Thyroid gland (tissue), 4 donors: ENCODE results near the gene SMCO3. TPM values are rescaled to one million over a fixed set of nuclear protein-coding genes. Genes with fewer than 3 reads are reported as not detected.
A peak's percentile ranks its signal among the peaks of the same experiment; 100 is the strongest.

ENCODE experiments used
- DNase-seq, 2 donors: peaks; one replicate each; pipeline ENCODE4 v3.0.0-alpha.2; 2019
- H3K27ac ChIP-seq, 3 donors: fragments of 200-600 bp; sonication (generic); 1 replicate in 2 of 3; 2 replicates in 1 of 3; pipeline ENCODE4 v1.5.1; 2016 to 2019; ENCODE audit warnings: mild to moderate bottlenecking in 1 of 3, moderate library complexity in 1 of 3
- H3K27me3 ChIP-seq: fragments of 200-600 bp; sonication (generic); one replicate; pipeline ENCODE4 v1.5.1; 2019
- H3K36me3 ChIP-seq, 2 donors: fragments of 200-600 bp; sonication (generic); one replicate each; pipeline ENCODE4 v1.5.1; 2016 to 2019
- H3K4me1 ChIP-seq, 2 donors: fragments of 200-600 bp; sonication (generic); one replicate each; pipeline ENCODE4 v1.5.1; 2017 to 2019
- H3K4me3 ChIP-seq, 3 donors: fragments of 200-600 bp; sonication (generic); replicated peaks in 1 of 3; 1 replicate in 2 of 3; 2 replicates in 1 of 3; pipeline ENCODE4 v1.5.1; 2016; ENCODE audit warnings: mild to moderate bottlenecking in 1 of 3
- H3K9me3 ChIP-seq: fragments of 200-600 bp; sonication (generic); one replicate; pipeline ENCODE4 v1.5.1; 2017
- POLR2A ChIP-seq, 2 donors: fragments of 450-650 bp; IDR thresholded peaks; one replicate each; pipeline ENCODE4 v1.6.1; 2017; ENCODE audit warnings: antibody characterized with exemption in 2 of 2, mild to moderate bottlenecking in 2 of 2, moderate library complexity in 1 of 2
- WGBS, 2 donors: methylation state at CpG; one replicate each; pipeline ENCODE4 v1.1.5; 2017; 5-methylcytosine and 5-hydroxymethylcytosine counted together
- intact Hi-C: fragments of 100-400 bp; cut with DNase I; formaldehyde crosslinking; loops from one replicate; pipeline ENCODE4 v1.15.1; 2023
- total RNA-seq, 4 donors: library from RNA; depleted of rRNA; stranded (reverse); fragments of >200 nt; gene quantifications; one replicate each; pipeline ENCODE4 v1.2.3, GENCODE V29; 2016
- TF ChIP-seq, protein P1 (sequence below), 6 experiments: fragments of 200-600 bp in 3 of 6; fragments of 450-650 bp in 3 of 6; sonication (generic) in 3 of 6; IDR thresholded peaks; one replicate each; pipeline ENCODE4 v1.5.1; 2016 to 2019; ENCODE audit warnings: antibody characterized with exemption in 6 of 6, mild to moderate bottlenecking in 2 of 6, inconsistent platforms in 1 of 6, moderate library complexity in 1 of 6

SMCO3 gene
- total RNA-seq, 4 donors from 2014 or later = 0.83 to 1.3 (median 0.89) TPM; not detected in 1

DNA sequence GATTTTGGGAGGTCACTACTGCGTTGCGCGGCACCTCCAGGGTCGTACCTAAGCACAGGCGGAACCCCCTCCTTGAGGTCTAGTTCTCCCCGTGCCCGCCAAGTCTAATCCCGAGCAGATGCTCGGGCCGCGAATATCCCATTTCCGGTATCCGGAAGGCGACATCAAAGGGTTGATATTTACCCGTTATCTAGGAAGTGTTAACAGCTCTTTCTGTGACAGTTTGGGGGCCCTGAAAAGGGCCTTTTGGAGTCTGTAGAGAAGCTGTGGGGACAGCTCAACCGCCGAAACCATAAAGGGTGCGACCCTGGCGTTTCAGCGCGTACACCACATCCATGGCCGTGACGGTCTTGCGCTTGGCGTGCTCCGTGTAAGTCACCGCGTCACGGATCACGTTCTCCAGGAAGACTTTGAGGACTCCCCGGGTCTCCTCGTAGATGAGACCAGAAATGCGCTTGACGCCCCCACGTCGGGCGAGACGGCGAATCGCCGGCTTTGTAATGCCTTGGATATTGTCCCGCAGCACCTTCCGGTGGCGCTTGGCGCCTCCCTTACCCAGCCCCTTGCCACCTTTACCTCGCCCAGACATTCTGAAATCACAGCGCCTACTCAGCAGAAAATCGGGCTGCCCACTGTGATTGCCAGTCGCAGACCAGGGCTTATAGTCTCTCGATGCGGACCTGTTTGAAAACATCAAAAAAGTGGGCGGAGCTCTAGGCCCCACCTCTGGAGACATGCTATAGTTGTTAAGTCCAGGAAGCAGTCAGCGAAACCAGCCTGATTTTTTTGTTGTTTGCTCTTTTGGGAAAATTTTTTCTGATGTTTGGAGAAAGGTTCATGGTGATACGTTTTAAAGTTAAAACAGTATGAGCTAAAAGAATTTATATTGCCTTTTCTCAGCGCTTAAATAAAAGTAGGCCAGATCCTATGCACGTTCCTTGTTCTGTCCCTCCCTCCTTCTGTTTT, 43.2 kb downstream of the SMCO3 start:
- H3K27me3 ChIP-seq = no peaks in the 10 kb centered on the region

DNA sequence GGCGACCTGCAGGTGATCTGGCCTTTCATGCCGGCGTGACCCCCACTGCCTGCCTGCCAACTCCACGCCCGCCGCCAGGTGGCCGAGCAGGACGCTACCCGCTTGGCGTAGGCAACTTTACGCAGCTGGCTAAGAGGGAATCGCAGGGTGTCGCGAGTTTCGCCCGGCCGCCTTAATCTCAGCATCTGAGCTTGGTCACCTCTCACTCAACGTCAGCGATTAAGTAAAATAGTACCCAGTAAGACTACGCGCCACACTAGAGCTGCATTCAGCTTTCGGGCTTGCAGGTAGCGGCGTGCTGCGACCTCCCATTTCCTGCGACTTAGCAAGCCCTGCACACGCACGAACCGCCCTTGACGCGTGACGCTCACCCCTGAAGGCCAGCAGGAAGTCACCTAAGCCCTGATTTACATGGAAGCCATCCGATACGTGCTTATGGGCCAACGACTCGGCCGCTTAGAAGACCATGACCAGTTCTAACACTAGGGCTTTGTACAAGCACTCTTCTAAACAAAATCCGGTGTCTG, 44.0 kb downstream of the SMCO3 start:
- intact Hi-C loops = no loop called here

More for the DNA sequence above, 43.2 kb downstream of the SMCO3 start:
- peak overlapping the region; percentile 75 to 93 (median 90) for H3K4me3 ChIP-seq
- intact Hi-C loops = no loop called here
- peaks cover 7 to 16% of the 10 kb centered on the region in 2 donors for H3K4me1 ChIP-seq
- peak; percentile 86 to 93 for TF ChIP-seq POLR2A (IDR thresholded peaks at IDR 0.05)
- TF ChIP-seq, protein P1, sequence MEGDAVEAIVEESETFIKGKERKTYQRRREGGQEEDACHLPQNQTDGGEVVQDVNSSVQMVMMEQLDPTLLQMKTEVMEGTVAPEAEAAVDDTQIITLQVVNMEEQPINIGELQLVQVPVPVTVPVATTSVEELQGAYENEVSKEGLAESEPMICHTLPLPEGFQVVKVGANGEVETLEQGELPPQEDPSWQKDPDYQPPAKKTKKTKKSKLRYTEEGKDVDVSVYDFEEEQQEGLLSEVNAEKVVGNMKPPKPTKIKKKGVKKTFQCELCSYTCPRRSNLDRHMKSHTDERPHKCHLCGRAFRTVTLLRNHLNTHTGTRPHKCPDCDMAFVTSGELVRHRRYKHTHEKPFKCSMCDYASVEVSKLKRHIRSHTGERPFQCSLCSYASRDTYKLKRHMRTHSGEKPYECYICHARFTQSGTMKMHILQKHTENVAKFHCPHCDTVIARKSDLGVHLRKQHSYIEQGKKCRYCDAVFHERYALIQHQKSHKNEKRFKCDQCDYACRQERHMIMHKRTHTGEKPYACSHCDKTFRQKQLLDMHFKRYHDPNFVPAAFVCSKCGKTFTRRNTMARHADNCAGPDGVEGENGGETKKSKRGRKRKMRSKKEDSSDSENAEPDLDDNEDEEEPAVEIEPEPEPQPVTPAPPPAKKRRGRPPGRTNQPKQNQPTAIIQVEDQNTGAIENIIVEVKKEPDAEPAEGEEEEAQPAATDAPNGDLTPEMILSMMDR (IDR thresholded peaks at IDR 0.05) = peak in 1 of 6 experiments; percentile 11
- peak overlapping the region; percentile 86 to 96 (median 94) for H3K27ac ChIP-seq
- no peaks in the 10 kb centered on the region for H3K36me3 ChIP-seq
- 0% methylated on average over 46 to 56 of the region's 56 CpGs for WGBS, 2 donors
- peak; percentile 96 to 97 for DNase-seq
- no peaks in the 10 kb centered on the region for H3K9me3 ChIP-seq

DNA sequence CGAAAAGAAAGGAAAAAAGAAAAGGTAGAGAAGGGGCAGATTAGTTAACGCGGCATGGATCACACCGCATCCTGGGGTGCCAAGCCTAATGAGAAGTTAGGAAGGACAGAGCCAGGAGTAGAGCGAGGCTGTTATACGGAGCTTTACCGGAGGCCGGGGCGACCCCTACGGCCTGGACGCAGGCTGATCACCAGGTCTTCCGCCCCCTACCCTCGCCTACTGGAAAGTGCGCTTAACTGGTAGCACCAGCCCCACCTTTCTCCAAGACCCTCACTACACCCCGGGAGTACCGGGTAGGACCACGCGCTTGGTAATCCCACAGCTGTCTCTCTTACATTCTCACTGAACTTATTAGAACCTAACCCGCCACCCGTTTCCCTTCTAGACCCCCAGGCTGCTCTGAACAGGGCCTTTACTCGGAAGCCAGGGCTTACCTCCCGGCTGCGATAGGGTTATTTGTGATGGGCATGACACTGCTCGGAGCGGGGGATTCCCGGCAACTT, 44.5 kb downstream of the SMCO3 start:
- Histone ChIP-seq H3K27ac (peak overlapping the region; percentile 86 to 96 (median 94)), H3K27me3 (no peaks in the 10 kb centered on the region), H3K36me3 (no peaks in the 10 kb centered on the region), H3K4me1 (peaks cover 7 to 14% of the 10 kb centered on the region in 2 donors), H3K9me3 (no peaks in the 10 kb centered on the region), H3K4me3 (peak overlapping the region; percentile 75 to 93 (median 90))
- no peak for TF ChIP-seq POLR2A (IDR thresholded peaks at IDR 0.05)
- TF ChIP-seq, protein P1 (IDR thresholded peaks at IDR 0.05) = no peak
- 2 to 4% methylated on average over 23 of the region's 26 CpGs for WGBS, 2 donors
- intact Hi-C loops = no loop called here
- DNase-seq = peak; percentile 37 to 42

More for the DNA sequence above, 44.0 kb downstream of the SMCO3 start:
- H3K9me3 ChIP-seq = no peaks in the 10 kb centered on the region
- peak overlapping the region; percentile 86 to 96 (median 94) for H3K27ac ChIP-seq
- H3K4me1 ChIP-seq = peaks cover 7 to 14% of the 10 kb centered on the region in 2 donors
- TF ChIP-seq POLR2A (IDR thresholded peaks at IDR 0.05) = peak in 1 of 2 donors; percentile 72
- TF ChIP-seq, protein P1 (IDR thresholded peaks at IDR 0.05) = peak; percentile 53 to 92 (median 88)
- H3K4me3 ChIP-seq = peak overlapping the region; percentile 75 to 93 (median 90)
- H3K27me3 ChIP-seq = no peaks in the 10 kb centered on the region
- DNase-seq = peak; percentile 88 to 90
- 0 to 1% methylated on average over 15 to 24 of the region's 38 CpGs for WGBS, 2 donors
- H3K36me3 ChIP-seq = no peaks in the 10 kb centered on the region

DNA sequence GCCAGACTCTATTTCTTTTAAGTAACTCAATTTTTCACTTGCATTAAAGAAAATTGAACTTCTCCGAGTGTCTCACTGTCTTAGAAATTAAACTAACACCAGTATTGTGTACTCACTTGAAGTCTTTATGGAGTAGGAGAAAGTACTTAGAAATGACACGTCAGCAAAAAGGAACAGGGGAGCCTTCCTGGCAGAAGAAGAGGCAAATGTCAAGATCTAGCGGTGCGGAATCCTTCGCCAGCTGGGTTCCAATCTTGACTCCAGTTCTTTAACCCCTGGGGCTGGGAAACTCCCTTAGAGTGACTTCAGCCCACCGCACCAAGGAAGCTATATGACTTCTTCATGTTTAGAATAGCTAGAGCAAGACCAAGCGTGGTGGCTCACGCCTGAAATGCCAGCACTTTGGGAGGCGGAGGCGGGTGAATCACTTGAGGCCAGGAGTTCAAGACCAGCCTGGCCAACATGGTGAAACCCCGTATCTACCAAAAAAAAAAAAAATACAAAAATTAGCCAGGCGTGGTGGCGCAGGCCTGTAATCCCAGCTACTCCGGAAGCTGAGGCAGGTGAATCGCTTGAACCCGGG, 45.1 kb downstream of the SMCO3 start:
- TF ChIP-seq POLR2A (IDR thresholded peaks at IDR 0.05) = peak in 1 of 2 donors; percentile 15
- TF ChIP-seq, protein P1 (IDR thresholded peaks at IDR 0.05) = no peak
- 23 to 28% methylated on average over 15 of the region's 16 CpGs for WGBS, 2 donors
- Histone ChIP-seq H3K36me3 (no peaks in the 10 kb centered on the region), H3K9me3 (no peaks in the 10 kb centered on the region), H3K27ac (peak overlapping the region; percentile 86 to 96 (median 94)), H3K27me3 (no peaks in the 10 kb centered on the region), H3K4me3 (peak overlapping the region; percentile 75 to 93 (median 90)), H3K4me1 (peaks cover 7 to 14% of the 10 kb centered on the region in 2 donors)
- peak; percentile 20 to 25 for DNase-seq
- intact Hi-C loops = no loop called here
